Gastrocnemius medialis (tissue), 4 donors: ENCODE measurements around the gene SORBS1. TPM values are rescaled to one million over a fixed set of nuclear protein-coding genes. Genes with fewer than 3 reads are reported as not detected.
A peak's percentile ranks its signal among the peaks of the same experiment; 100 is the strongest.

Experiments
- ATAC-seq, 2 donors: fragments of 150-250 bp; one replicate each; pipeline ENCODE4 v1.9.1; 2016
- DNase-seq, 2 donors: peaks; one replicate each; pipeline ENCODE4 v3.0.0-alpha.2; 2019
- H3K27ac ChIP-seq, 4 donors: fragments of 200-600 bp; sonication (generic); 1 replicate in 1 of 4; 2 replicates in 3 of 4; pipeline ENCODE4 v1.5.1; 2016 to 2018; ENCODE audit warnings: mild to moderate bottlenecking in 2 of 4, moderate library complexity in 1 of 4
- H3K27me3 ChIP-seq, 3 donors: fragments of 200-600 bp; sonication (generic) in 2 of 3; 1 replicate in 1 of 3; 2 replicates in 2 of 3; pipeline versions ENCODE4 v1.5.1 to v1.6.0; 2016 to 2019; ENCODE audit warnings: mild to moderate bottlenecking in 1 of 3, moderate library complexity in 1 of 3
- H3K36me3 ChIP-seq, 2 donors: fragments of 200-600 bp; sonication (generic) in 1 of 2; one replicate each; pipeline ENCODE4 v1.5.1; 2017 to 2018
- H3K4me1 ChIP-seq, 2 donors: fragments of 200-600 bp; sonication (generic) in 1 of 2; one replicate each; pipeline ENCODE4 v1.5.1; 2016 to 2017; ENCODE audit warnings: mild to moderate bottlenecking in 2 of 2
- H3K4me3 ChIP-seq, 4 donors: fragments of 200-600 bp; sonication (generic) in 3 of 4; 1 replicate in 1 of 4; 2 replicates in 3 of 4; pipeline ENCODE4 v1.5.1; 2016 to 2019; ENCODE audit warnings: mild to moderate bottlenecking in 2 of 4
- H3K9me3 ChIP-seq, 3 donors: fragments of 200-600 bp; sonication (generic) in 2 of 3; 1 replicate in 1 of 3; 2 replicates in 2 of 3; pipeline ENCODE4 v1.5.1; 2016 to 2019
- CTCF ChIP-seq, 5 experiments: fragments of 450-650 bp in 3 of 5; fragments of 200-600 bp in 2 of 5; sonication (generic) in 2 of 5; IDR thresholded peaks in 4 of 5; conservative IDR thresholded peaks in 1 of 5; 1 replicate in 4 of 5; 2 replicates in 1 of 5; pipeline ENCODE4 v1.5.1; 2016 to 2019; ENCODE audit warnings: antibody characterized with exemption in 5 of 5, mild to moderate bottlenecking in 3 of 5, moderate library complexity in 3 of 5
- POLR2A ChIP-seq, 2 donors: fragments of 450-650 bp; IDR thresholded peaks; one replicate each; pipeline ENCODE4 v1.6.1; 2017; ENCODE audit warnings: antibody characterized with exemption in 2 of 2, mild to moderate bottlenecking in 2 of 2, moderate library complexity in 2 of 2
- in situ Hi-C, 4 donors: fragments of 200-750 bp; cut with MboI; loops; one replicate each; pipeline versions ENCODE4 v1.15.0 to v1.8.0; 2017; ENCODE audit warnings: low sequenced_read_pairs in 4 of 4
- intact Hi-C: fragments of 100-400 bp; cut with DNase I; formaldehyde crosslinking; loops from one replicate; pipeline ENCODE4 v1.15.1; 2023; ENCODE audit warnings: low total_unique reads
- total RNA-seq, 4 donors: library from RNA; depleted of rRNA; stranded (reverse); fragments of >200 nt; gene quantifications; one replicate each; pipeline versions ENCODE4 v1.1.0 to v1.2.3, GENCODE V29; 2016

Gene SORBS1
- total RNA-seq, 4 donors from 2014 or later, result 146 to 331 (median 186) TPM

- TF ChIP-seq CTCF (IDR thresholded peaks at IDR 0.05 in 4 of 5, conservative IDR thresholded peaks at IDR 0.05 in 1 of 5) (no peak), POLR2A (IDR thresholded peaks at IDR 0.05) (peak in 1 of 2 donors; percentile 17)
- no peaks in the 10 kb centered on the region for H3K27me3 ChIP-seq
- peak overlapping the region; percentile 81 to 97 (median 92) for H3K27ac ChIP-seq
- H3K9me3 ChIP-seq, result no peaks in the 10 kb centered on the region
- H3K4me1 ChIP-seq, result peaks cover 58 to 73% of the 10 kb centered on the region in 2 donors
- intact Hi-C loops, result no loop called here
- in situ Hi-C loops, result no loop called here
- H3K36me3 ChIP-seq, result peaks cover 4 to 40% of the 10 kb centered on the region in 2 donors
- no peak overlapping the region for H3K4me3 ChIP-seq
- DNase-seq, result no peak
- ATAC-seq, result peak in 1 of 2 donors; percentile 28
These were observed 292.7 kb downstream of the SORBS1 start for GRCh38 chr10:95268438-95268837.

DNA sequence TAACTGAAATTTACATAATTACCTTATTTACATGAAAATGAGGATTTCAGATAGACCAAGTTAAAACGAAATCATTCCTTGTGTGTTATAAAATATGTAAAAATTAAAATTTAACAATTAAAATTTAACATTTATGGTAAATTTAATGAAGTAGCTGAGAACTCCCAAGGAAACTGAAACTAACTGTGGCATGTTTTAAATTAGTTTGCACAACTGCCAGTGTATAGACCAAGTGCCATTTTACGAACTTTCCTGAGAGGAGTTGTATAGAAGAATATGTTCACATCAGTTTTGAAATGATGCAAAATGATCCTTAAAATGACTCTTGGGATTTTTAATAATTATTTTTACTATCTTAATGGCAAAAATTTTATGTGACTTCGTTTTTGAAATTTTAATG, 293.9 kb downstream of the SORBS1 start:
- no peak for DNase-seq
- Histone ChIP-seq H3K4me1 (peaks cover 60 to 72% of the 10 kb centered on the region in 2 donors), H3K27ac (peak overlapping the region; percentile 81 to 97 (median 92)), H3K36me3 (peaks cover 4 to 51% of the 10 kb centered on the region in 2 donors), H3K27me3 (no peaks in the 10 kb centered on the region), H3K4me3 (no peak overlapping the region), H3K9me3 (no peaks in the 10 kb centered on the region)
- intact Hi-C loops (no loop called here), in situ Hi-C loops (no loop called here)
- no peak for ATAC-seq
- TF ChIP-seq POLR2A (IDR thresholded peaks at IDR 0.05), result no peak
- no peak for TF ChIP-seq CTCF (IDR thresholded peaks at IDR 0.05 in 4 of 5, conservative IDR thresholded peaks at IDR 0.05 in 1 of 5)

DNA sequence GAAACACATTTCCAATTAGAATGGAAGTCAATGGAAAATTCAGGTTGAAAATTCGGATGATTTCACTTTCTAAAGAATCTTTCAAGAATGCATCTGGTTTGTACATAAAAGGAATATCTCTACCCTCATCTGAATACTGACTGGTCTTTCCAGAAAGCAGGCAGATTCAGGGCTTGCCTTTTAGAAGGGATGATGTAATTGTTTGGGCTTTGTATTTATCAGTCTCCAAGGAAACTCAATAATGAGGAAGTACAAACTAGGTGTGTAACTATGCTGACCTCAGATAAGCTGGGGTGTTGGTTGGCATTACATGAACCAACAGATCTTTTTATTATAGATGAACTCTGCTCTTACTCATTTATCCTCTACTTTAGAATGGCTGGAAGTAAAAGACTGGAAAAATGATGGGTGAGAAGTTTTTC, 294.5 kb downstream of the SORBS1 start:
- H3K4me1 ChIP-seq, result peaks cover 57 to 72% of the 10 kb centered on the region in 2 donors
- H3K27ac ChIP-seq, result peak overlapping the region; percentile 81 to 97 (median 92)
- H3K9me3 ChIP-seq, result no peaks in the 10 kb centered on the region
- peak; percentile 25 to 29 for ATAC-seq
- peaks cover 4 to 53% of the 10 kb centered on the region in 2 donors for H3K36me3 ChIP-seq
- intact Hi-C loops, result no loop called here
- in situ Hi-C loops, result no loop called here
- TF ChIP-seq POLR2A (IDR thresholded peaks at IDR 0.05) (no peak), CTCF (IDR thresholded peaks at IDR 0.05 in 4 of 5, conservative IDR thresholded peaks at IDR 0.05 in 1 of 5) (no peak)
- DNase-seq, result no peak
- H3K4me3 ChIP-seq, result no peak overlapping the region
- H3K27me3 ChIP-seq, result no peaks in the 10 kb centered on the region

- no peak for TF ChIP-seq POLR2A (IDR thresholded peaks at IDR 0.05)
- no peak for TF ChIP-seq CTCF (IDR thresholded peaks at IDR 0.05 in 4 of 5, conservative IDR thresholded peaks at IDR 0.05 in 1 of 5)
- H3K36me3 ChIP-seq, result peaks cover 4 to 57% of the 10 kb centered on the region in 2 donors
- H3K4me1 ChIP-seq, result peaks cover 62 to 75% of the 10 kb centered on the region in 2 donors
- H3K27ac ChIP-seq, result peak overlapping the region; percentile 81 to 97 (median 92)
- DNase-seq (no peak), ATAC-seq (no peak)
- H3K9me3 ChIP-seq, result no peaks in the 10 kb centered on the region
- in situ Hi-C loops, result no loop called here
- intact Hi-C loops, result no loop called here
- no peaks in the 10 kb centered on the region for H3K27me3 ChIP-seq
- no peak overlapping the region for H3K4me3 ChIP-seq
These were observed 295.6 kb downstream of the SORBS1 start for GRCh38 chr10:95265572-95265971.
